Measurements from ENCODE around the gene C3orf38.

GRCh38 chr3:88195951-88196434 is 46.2 kb downstream of the C3orf38 start:
- TF ChIP-seq POLR2A (IDR thresholded peaks at IDR 0.05; ENCODE audit: borderline replicate concordance, extremely low read depth, insufficient read depth, insufficient read length) (no peak), MAX (IDR thresholded peaks at IDR 0.05) (no peak), REST (IDR thresholded peaks at IDR 0.05; ENCODE audit: low read depth) (no peak), CTCF (IDR thresholded peaks at IDR 0.05 in 2 of 3, conservative IDR thresholded peaks at IDR 0.05 in 1 of 3; ENCODE audit: borderline replicate concordance in 1 of 3, insufficient read depth in 1 of 3, low read depth in 2 of 3, low read length in 2 of 3) (no peak), EZH2 (IDR thresholded peaks at IDR 0.05) (no peak)
